IMR-90 (cell line): ENCODE data around the gene PSPC1.

Experiments used
- POLR2A ChIP-seq: IDR thresholded peaks from 2 replicates; pipeline ENCODE4 v1.6.1; 2012; ENCODE audit warnings: mild to moderate bottlenecking, low read depth, low read length
- TF ChIP-seq, protein P1 (sequence below): conservative IDR thresholded peaks from 2 replicates; pipeline ENCODE4 v1.5.1; 2012; ENCODE audit warnings: mild to moderate bottlenecking, low read depth, low read length, improper control_type of control experiment

DNA sequence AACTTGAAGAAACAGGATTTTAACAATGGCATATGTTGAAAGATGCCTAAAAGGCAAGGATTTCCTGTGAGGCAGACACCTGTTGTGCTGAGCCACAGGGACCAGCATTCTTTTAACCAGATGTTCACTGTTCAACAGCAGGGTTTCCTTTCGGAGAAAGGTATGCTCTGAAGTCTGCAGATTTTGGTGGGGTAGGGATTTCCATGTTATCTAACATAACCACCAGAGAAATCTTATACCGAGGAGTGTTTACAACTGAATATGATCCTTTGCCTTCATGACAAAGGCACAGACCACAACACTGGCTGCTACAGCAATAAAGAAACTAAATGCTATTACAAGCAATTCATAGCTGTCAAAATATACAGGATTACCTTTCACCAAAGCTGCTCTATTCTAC, 101.2 kb downstream of the PSPC1 start:
- TF ChIP-seq POLR2A, result no peak
- TF ChIP-seq, protein P1, sequence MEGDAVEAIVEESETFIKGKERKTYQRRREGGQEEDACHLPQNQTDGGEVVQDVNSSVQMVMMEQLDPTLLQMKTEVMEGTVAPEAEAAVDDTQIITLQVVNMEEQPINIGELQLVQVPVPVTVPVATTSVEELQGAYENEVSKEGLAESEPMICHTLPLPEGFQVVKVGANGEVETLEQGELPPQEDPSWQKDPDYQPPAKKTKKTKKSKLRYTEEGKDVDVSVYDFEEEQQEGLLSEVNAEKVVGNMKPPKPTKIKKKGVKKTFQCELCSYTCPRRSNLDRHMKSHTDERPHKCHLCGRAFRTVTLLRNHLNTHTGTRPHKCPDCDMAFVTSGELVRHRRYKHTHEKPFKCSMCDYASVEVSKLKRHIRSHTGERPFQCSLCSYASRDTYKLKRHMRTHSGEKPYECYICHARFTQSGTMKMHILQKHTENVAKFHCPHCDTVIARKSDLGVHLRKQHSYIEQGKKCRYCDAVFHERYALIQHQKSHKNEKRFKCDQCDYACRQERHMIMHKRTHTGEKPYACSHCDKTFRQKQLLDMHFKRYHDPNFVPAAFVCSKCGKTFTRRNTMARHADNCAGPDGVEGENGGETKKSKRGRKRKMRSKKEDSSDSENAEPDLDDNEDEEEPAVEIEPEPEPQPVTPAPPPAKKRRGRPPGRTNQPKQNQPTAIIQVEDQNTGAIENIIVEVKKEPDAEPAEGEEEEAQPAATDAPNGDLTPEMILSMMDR, result no peak
